ENCODE results near the gene FTCDNL1.

FTCDNL1 gene

DNA sequence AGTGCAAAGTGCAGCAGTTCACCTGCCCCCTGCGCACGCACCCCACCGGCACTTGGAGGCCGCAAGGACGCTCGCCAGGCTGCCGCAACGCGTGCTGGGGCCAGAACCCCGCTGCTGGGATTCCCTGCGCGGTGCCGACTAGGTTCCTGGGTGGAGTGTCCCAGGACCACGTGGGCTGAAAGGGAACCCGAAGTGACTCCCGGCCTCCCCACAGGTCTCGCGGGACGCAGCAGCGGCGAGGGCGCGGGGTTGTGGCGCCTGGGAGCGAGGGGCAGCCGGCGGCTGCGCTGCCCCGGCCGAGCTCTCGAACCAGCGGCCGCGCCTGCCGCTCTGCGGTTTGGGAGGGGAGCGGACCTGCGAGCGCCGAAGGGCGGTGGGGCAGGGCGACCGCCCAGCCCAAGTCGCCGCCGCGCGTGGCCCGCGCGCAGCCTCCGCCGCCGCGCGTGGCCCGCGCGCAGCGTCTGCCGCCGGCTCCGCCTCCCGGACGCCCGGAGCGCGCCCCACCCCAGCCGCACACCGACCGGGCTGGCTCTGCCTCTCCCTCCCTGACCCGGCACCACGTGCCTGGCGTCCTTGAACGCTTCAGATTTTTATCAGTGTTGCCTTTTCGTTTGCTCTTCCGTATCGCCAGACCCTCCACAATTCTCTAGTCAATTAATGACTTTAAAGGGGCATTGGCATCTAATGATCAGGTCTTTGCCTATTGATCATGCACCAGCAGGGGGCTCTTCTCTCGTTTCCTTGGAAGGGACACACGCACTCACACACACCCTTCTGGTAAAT, at the start of gene FTCDNL1:
TSS of gene FTCDNL1 (minus strand) at position 475 of the 783 bp plus-strand sequence. CDS start 2,230 bp downstream, outside the sequence.
- DNase-seq, result peak; percentile 52 to 66

DNA sequence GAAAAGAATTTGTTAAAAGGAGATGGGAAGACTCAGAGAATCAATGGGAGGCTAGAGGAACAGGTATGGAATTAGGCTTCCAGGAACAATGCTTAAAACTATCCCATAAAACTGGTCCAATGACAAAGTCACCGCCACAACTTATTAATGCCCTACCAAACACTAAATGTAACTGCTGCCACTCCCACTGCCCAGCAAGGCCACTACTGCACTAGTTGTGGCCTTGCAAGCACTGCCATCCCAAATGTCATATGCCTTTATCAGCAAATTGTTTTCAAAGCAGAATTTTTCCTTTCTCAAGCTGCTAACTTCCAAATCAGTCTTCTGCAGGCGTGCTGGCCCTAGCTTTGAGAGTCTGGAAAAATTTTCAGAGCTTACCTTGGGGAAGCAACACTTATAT, 45.6 kb upstream of the FTCDNL1 start:
- DNase-seq, result no peak

DNA sequence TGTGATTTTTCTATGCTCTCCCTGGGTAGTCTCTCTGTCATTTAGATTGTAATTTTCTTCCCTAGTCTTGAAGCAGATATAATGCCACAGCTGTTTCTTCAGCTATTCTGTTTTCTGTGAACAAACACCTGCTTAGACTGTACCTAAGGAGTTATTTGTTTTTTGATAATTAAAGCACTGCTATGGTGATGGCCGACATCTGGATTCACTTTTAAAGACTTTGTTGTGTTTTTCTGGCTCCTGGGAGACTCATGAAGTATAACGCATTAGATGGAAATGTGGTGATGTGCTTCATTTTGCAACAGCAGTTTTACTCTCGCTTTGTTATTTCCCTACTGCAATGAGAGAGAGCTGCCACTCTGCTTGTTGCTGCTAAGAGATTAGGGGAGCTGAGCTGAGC, 44.4 kb upstream of the FTCDNL1 start:
- DNase-seq, result no peak

DNA sequence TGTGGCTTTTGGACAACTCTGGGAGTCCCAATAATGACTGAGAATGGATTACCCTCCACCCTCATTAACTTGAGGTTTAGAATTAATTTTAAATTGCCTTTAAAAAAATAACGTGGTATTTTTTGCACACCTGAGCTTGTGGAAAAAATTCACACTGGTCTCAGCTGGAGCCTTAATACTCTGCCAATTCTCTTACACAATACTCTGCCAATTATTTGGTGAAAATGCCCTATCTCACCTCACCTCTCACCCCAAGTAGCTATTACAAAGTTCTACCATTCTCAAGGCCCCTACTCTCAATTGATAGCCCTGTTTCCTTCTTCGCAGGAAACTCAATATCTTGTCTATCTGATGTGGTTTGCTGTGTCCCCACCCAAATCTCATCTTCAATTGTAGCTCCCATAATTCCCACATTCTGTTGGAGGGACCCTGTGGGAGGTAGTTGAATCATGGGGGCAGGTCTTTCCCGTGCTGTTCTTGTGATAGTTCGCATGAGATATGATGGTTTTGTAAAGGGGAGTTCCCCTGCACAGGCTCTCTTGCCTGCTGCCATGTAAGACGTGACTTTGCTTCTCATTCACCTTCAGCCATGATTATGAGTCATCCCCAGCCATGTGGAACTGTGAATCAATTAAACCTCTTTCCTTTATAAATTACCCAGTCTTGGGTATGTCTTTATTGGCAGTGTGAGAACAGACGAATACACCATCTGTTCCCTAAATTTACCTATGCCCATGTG, 32.7 kb upstream of the FTCDNL1 start:
- no peak for DNase-seq

DNA sequence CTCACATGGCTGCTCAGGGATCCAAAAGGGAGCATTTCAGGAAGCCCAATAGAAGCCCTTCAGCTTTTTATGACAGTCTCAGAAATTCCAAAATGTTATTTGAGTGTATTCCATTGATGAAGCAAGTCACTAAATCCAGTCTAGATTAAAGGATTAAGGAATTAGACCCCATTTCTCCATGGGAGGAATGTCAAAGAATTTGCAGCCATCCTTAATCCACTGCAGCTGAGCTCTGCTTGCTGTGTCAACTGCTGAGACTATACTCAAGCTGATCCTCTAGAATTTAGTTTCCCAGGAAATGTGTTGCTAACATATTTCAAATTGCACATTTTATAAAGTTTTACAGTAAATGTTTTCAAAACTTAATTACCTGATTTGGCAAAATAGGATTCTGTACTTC, 31.7 kb upstream of the FTCDNL1 start:
- DNase-seq, result no peak

DNA sequence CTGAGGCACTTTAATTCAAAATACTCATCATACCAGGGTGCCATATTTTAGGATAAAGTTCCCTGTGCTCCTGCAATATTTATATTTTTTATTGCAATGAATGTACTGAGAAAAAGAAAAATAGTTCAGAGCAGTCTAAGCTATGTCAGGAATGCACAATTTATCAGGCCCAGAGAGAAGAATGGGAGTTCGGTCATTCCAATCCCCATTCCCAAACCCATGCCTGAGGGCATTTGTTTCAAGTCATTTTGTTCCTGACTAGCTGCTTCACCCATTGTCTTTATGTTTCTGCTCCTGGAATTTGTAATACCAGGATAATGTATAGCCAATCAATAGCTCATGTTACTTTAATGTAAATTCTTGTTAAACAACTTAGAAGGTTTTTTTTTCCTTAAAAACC, 24.4 kb upstream of the FTCDNL1 start:
- no peak for DNase-seq

DNA sequence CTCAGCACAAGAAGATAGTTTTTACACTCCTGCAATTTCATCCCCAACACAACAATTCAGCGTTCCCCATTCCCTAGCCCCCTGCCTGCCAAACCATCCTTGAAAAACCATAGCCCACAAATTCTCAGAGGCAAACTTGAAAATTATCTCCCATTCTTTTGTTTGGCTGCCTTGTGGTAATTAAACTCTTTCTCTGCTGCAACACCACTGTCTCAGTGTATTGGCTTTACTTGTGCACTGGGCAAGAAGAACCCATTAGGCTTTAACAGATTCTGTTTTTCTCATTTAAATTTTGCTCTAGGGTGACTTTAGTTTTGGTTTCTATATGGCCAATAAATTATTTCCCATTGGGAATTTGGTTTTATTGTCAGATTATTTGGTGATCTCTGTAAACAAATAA, 23.2 kb upstream of the FTCDNL1 start:
- DNase-seq, result no peak

DNA sequence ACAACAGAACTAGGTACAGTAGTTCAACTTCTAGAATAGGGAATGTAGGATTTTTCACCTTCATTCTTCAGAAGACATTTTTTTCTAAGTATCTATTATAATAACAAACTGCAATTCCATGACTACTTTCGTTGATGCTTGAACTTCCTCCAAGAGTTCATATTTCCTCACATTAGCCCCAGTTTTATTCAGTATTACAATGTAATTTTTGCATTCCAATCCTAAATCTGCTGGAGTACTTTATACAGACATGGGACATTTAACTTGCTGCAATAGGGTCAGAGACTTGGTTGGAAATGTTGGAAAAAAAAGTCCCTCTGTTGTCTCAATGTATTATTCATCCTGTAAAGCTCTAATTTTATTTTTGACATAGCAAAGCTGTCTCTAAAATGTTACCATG, 19.6 kb upstream of the FTCDNL1 start:
- no peak for DNase-seq

DNA sequence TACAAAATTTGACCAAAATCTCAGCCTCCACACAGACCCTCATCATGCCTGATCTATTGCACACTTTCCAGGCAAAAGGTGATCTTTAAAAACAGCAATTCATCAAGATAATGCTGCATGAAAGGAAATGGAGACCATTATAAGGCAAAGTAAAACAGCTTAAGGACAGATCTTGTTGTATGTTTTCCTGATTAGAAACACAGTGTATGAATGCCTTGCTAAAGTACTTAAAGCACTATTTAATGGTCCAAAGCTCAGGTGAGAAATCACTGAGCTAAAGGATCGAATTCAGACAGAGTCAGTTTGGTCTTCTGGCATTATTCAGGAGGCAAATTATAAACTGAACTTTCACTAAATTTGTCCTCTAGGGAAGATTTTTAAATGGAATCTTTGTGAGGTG, 18.7 kb upstream of the FTCDNL1 start:
- DNase-seq, result no peak

DNA sequence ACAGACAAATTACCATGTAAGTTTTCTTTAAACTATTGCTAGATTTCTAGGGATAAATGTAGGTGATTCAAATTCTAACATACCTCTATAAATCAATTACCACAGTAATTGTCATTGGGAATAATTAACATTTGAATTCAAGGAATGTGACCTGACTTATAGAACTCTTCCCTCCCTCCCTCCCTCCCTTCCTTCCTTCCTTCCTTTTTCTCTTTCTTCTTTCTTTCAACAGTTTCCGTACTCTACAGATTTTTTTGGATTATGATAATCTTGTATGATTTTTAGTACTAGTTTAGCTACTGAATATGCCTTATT, 18.2 kb upstream of the FTCDNL1 start:
- DNase-seq, result no peak

DNA sequence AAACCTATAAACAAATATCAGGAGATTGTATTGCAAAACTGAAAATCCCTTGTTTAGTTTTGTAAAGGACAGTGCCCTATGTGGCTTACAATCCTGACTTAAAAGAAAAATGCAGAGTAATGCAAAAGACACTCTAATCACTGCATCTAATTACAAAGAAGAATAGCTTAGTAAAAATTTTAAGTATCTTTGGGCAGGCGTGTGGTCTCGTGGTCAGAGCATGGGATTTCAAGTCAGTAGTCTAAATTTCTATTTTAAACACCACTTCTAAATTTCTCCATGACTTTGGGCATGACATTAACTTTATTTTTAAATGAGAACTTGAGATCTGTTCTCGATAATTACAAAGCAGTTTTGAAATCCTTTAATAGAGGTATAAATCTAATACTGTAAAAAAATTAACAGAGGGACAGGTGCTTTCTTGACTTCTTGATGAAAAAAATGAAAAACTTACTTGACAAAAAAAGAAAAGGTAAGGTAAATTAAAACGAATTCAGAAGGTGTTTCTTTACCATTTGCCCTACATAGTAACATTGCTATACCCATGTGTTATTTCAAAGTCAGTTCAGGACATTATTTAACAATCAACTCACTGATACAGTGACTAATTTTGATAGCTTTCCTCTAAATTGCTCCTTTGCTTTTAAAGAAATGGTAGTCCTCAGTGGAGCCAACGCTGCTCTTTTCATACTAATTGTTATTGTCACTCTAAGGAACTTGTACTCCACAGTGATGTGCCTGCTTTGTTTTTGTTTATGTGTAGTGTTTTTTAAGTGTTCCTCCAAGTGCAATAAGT, 17.6 kb upstream of the FTCDNL1 start:
- no peak for DNase-seq

DNA sequence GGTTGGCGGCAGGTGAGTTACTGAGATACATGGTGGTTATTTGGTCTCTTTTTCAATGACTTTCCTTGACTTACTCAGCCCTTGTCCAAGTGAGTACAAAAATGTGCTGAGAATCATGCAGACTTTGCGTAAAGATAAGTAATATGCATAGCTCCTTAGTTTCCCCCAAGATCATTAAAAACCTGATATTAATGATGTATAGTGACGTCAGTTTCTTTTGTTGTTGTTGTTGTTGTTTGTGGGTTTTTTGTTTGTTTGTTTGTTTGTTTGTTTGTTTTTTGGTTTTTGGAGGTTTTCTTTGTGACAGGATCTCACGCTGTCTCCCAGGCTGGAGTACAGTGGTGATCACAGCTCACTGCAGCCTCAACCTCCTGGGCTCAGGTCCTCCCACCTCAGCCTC, 14.9 kb upstream of the FTCDNL1 start:
- no peak for DNase-seq

DNA sequence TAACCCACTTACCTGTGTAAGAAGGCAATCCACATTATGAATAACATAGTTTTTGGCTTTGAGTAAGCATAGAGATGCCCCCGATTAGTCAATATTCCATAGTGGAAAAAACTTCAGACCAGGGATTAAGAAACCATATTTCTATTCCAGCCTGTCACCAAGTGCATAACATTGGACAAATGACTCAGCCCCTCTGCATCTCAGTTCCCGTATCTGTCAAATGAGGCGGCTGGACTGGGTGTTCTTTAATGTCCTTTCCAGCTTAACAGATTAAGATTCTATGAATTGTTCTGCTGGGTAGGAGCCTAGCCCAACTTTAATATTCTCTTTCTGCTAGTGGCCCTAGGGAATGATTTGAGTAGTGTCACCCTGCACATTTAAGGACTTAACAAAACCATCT, 11.8 kb upstream of the FTCDNL1 start:
- no peak for DNase-seq

DNA sequence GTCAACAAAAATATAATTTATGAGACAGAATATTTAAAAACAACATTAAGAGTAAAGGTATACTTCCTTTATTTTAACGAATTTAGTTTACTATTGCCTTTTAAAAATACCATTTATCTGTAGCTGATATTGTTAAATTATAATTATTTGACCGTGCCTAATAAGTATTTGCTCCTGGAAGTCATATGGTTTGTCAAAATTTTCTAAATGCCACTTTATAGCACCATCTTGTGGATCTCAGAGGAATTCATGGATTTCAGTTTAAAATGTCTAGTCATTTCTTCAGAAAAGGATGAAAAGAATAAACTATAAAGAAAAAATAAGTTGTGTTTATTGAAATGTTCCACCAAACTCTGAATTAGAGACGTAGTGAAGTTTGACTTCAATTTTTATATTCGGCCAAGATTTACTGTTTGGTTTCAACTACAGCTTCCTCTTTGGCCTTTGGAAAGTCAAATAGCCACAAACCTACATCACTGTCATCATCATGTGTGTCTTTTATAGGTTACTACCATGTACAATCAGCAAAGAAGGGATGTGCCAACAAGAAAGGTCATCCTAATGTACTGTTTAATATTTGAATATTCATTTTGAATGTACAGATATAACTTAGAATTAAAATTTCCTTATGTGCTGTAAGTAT, 10.3 kb upstream of the FTCDNL1 start:
- peak in 1 of 2 donors; percentile 26 for DNase-seq

DNA sequence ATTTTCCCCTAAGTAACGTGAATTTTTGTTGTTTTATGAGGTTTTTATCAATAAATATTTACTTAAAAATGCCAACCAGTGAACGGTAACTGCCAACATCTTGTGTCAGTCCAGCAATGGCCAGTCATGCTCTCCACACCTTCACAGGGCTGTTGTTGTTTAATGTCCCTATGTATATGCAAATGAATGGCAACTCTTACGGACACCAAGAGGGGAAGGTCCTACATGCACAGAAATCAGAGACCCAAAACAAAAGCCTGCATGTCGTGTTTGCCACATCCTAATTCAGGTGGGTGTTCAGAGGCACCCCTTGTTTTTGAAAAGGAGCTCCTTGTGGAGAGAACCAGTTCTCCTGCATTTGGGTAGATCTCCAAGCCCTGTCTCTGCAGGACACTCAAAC, 4.8 kb upstream of the FTCDNL1 start:
- no peak for DNase-seq

DNA sequence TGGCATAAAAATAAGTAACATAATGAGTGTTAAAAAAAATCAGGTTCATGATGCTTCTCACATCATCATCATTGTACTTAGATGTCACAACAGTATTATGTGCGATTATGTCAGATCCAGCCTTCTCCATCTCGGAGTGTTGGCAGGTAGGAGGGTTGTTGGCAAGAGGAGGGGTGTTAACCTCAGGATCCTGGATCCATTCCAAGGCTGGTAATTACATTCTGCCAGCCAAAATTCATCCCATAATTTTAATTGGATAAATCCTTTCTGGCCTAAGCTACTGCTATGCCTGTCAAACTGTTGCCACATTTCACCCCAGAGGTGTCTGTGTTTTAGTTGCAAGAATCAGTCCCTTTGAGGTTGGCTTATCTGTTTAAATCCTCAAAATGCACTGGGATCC, 891 bp upstream of the FTCDNL1 start:
- DNase-seq, result no peak

DNA sequence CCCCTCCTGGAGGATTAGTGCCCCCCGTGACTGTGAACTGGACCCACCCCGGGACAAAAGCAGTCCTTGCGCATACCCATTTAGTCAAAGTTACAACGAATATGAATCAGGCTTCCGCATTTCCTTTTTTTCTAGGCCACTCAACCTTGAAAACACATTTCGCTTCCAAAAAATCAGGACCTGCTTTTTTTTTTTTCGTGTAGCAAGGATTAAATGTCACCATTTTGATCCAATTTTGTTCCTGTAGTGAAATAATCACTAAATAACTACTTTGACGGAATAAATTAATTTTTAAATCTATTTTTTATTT, 464 bp upstream of the FTCDNL1 start:
- DNase-seq, result no peak

DNA sequence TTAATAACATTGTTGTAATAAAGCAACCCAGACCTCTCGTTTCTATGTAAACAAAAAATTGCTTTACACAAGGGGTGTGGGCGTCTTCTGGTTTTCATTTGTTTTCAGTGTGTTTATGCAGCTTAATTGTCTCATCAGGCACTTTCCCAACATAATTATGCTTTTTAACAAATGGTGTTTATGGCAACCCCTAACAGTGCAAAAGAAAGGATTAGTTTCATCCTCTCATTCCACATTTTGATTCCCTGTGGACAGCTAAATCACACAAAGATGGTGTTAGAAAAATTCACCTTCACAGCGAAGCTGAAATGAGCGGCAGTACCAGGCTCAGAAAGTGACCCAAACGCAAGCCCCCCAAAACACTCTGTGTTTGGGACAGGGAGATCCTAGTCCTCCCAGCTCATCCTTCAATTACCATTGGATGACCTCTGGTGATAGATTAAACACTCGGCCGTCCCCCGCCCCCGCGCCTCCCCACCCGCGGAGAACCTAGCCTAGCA, 724 bp downstream of the FTCDNL1 start:
- no peak for DNase-seq

DNA sequence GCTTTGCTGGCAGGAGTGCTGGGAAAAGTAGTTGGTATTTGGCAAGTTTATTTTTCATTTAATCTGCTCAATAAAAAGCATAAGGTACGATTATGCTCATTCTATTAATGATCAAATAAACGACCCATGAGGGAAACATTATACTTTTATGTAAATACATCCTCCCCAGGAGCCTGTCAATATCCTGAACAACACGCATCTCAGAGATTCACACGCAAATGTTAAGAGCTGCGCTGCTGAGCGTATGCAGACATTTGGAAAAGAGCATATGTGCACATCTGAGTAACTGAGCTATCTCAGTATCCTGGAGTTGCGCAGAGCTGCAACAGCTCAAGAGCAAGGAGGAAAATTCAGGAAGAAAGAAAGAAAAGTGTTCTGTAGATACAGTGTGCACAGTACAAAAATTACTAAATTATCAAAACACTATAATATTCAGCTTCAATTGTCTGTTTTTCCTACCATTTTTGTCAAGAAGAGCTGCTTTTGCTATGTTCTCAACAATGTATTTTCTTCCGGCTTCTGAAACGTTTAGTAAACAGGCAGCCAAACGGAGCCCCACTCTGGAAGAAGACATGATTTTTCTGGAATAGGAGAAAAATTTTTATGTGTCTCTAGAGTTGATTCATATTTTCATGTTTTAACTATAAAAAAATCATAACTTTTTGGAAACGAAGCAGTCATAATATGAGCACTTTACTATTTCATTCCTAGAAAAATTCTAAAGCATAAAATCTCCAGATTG, 2.4 kb downstream of the FTCDNL1 start:
- no peak for DNase-seq

DNA sequence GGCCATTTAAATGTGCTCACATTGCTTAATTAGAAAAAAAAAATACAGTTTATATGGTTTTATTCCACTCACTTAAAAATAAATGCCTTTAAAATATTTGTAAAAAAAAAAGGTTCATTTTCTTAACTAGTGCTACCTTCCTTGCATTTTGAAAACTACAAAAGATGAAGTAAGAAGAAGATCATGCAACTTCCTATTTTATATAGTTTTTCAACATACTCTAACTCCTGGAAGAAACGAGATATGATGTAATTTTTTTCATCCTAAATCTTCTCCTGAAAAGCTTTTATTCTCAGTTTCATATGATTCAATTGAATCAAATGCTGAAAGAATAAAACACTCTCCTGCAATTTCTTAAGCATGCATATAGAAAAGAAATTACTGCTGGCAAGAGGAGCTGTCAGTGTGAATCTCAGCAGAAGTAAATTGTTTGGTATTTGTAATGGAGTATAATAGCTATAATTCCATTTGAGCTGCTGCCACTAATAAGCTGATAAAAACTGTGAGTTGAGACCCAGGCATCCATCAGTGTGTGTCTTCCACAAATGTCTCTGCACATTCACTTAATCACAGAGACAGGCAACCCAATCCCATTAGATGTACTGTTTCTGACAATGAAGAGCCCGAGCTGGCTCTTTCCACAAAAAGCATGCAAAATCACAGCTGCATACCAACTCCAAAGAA, 3.7 kb downstream of the FTCDNL1 start:
- no peak for DNase-seq

DNA sequence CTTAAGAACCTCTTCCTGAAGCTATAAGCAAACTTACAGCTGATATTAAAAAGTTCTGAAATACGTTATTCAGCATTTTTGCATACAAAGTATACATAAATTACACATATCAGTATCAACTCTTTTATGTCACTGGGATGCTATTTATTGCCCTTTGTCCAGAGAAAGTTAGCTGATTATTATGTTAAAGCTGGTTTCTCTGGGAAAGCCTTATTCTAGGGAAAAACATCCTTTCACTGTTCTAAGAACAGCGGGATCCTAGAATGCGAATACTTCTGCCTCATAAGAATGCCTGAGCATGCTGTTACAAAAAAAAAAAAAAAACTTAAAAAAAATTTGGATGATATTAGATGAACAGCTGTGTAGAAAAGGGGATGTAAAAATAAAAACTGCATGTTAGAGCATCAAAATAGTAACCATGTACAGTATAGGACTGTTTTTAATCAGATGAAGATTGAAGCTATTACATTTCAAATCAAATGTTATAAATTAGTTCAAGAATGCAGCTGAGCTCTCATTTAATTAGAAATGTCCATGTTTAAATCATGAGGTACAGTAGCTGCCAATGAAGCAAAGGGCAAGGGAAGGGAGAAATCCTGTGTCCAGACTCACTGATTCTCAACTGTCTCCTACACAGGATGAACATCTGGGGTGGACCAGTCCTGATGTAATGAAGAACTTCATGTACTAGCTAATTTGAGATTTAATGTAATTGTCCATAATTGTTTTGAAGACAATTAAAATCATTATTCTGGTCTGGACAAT, 8.2 kb downstream of the FTCDNL1 start:
- no peak for DNase-seq

Data from CD4-positive, alpha-beta T cell treated with Interferon alpha-2 for 1 hour (primary cell).